ENCODE measurements around the gene MAG.

Gene MAG

GRCh38 chr19:35321291-35321690 lies 29.3 kb downstream of the MAG start:
- DNase-seq: no peak

DNA sequence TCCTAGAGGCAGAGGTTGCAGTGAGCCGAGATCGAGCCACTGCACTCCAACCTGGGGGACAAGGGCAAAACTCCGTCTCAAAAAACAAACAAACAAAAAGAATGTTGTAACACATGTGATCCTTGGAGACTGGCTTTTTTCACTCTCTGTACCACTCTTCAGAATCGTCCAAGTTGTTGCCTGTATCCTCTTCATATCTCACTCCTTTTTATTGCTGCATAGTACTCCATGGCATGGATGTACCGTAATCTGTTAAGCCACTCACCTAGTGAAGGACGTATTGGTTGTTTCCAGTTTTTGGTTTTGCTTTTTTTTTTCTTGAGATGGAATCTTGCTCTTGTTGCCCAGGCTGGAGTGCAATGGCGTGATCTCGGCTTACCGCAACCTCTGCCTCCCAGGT lies 30.1 kb downstream of the MAG start:
- DNase-seq: no peak

DNA sequence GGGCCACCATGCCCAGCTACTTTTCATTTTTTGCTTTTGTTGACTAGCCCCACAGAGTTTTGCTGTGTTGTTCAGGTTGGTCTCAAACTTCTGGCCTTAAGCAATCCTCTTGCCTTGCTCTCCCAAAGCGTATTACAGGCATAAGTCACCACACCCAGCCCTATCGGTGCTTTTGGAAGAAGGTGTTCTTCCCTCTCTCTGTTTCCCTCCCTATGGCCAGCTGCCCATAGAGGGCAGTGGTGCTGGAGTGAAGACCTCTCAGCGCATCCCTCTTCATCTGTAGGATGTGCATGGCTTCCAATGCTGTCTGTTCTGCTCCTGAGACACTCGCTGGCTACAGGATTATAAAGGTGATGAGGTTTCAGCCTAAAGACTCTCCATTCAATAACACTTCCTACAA lies 35.7 kb downstream of the MAG start:
- DNase-seq: no peak

DNA sequence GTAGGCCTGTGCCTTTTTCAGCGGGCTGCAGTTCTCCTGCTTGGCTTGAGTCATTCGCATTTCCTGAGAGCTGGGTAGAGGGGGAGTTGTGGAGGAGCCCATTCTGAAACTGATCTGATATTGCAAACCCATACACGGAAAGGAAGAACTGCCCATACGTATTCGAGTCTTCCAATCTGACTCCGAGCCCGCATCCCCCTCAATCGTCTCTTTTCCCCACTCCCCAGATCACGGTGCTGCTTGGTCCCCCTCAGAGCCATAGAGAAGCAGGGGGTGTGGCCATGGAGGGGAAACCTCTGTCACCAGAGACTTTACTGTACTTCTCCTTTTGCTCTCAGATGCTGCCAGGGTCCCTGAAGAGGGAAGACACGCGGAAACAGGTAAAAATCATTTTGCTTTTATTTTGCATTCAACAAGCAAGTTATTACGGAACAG lies 36.9 kb downstream of the MAG start, which contains the start of gene CD22:
Gene CD22 (plus strand): TSS at position 337 of the 435 bp plus-strand sequence. CDS start 2,854 bp downstream, outside the sequence.
- no peak for DNase-seq

- no peak for DNase-seq
Measured at GRCh38 chr19:35329323-35329722, 37.4 kb downstream of the MAG start.

DNA sequence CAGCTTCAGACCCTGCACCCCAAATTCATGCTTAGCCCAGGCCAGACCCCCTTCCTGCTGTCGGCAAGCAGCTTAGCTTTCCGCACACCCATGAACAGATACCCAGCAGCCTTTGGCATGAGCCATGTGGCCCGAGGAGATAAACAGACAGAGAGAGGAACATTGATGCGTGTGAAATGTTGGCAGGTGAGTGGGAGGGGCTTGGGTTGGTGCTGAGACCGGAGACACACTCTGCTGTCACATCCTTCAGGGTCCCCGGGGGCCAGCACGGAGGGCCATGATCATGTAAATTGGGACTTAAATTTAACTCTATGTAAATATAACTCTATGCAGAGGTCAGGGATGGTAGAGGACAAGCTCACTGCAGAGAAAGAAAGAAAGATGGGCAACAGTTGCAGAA lies 38.5 kb downstream of the MAG start:
- no peak for DNase-seq

- no peak for DNase-seq
Measured at GRCh38 chr19:35331551-35332214, 39.7 kb downstream of the MAG start.

GRCh38 chr19:35332817-35333216 lies 40.9 kb downstream of the MAG start:
- no peak for DNase-seq

GRCh38 chr19:35334144-35334753 lies 42.3 kb downstream of the MAG start:
- DNase-seq: no peak

DNA sequence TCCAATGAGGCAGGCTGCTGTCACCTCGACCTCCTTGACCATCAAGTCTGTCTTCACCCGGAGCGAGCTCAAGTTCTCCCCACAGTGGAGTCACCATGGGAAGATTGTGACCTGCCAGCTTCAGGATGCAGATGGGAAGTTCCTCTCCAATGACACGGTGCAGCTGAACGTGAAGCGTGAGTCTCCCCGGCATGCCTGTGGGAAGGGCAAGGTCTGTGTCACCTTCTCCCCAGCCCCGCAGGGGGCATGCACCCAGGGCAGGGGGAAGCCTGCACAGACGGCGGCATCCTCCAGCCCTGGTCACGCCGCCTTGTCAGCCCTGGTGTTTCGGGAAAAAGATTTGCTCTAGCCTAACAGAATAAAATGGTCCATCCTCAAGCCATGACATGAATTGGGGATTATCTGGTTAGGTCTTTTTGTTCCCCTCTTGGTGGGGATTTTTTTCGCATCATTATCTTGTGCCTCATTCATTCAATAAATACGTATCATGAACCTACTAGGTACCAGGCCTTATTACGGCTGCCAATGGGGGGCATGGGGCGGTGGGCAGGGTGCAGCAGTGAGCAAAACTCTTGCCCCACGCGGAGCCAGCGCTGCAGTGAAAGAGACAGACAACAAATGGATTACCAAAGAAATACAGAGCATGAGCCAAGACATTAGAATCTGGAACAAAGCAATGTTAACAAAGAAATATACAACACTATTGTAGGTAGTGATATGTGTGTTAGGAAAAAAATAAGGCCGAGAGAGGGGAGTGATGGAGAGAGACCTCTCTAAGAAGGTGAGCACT lies 44.4 kb downstream of the MAG start:
- no peak for DNase-seq

- DNase-seq: no peak
Measured at GRCh38 chr19:35337097-35337983, 45.4 kb downstream of the MAG start.

DNA sequence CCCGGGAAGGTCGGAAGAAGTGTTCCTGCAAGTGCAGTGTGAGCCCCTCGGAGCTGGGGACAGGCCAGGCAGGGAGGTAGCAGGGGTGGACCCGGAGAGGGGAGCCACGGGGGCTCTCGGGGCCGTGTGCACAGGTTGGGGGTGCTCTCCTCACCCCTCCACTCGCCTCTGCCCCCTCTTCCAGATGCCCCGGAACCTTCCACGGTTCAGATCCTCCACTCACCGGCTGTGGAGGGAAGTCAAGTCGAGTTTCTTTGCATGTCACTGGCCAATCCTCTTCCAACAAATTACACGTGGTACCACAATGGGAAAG lies 46.0 kb downstream of the MAG start:
- no peak for DNase-seq

GRCh38 chr19:35340431-35340830 lies 48.5 kb downstream of the MAG start:
- no peak for DNase-seq

DNA sequence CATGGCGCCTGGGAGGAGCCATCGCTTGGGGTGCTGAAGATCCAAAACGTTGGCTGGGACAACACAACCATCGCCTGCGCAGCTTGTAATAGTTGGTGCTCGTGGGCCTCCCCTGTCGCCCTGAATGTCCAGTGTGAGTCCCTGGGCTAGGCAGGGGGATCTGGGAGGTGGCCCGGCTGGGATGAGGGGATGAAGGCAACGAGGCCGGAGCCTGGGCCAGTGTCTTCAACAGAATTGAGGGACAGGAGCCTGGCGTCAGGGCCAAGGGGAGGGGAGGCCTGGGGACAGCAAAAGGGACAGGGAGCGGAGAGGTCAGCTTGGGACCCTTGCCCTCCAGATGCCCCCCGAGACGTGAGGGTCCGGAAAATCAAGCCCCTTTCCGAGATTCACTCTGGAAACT lies 49.0 kb downstream of the MAG start:
- DNase-seq: no peak

DNA sequence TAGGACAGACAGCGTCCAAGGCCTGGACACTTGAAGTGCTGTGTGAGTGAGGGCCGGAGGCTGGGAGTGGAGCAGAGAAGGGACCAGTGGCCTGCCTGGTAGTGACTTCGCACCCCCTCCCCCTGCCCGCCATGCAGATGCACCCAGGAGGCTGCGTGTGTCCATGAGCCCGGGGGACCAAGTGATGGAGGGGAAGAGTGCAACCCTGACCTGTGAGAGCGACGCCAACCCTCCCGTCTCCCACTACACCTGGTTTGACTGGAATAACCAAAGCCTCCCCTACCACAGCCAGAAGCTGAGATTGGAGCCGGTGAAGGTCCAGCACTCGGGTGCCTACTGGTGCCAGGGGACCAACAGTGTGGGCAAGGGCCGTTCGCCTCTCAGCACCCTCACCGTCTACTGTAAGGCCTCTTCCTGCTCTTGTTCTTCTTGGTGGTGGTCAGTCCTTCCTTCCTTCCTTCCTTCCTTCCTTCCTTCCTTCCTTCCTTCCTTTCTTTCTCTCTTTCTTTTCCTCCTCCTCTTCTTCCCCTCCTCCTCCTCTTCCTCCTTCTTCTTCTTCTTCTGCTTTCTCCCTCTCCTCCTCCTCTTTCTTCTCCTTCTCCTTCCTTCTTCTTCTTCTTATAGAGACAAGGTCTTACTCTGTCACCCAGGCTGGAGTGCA lies 49.7 kb downstream of the MAG start:
- DNase-seq: no peak

GRCh38 chr19:35342430-35342829 lies 50.5 kb downstream of the MAG start:
- DNase-seq: no peak

DNA sequence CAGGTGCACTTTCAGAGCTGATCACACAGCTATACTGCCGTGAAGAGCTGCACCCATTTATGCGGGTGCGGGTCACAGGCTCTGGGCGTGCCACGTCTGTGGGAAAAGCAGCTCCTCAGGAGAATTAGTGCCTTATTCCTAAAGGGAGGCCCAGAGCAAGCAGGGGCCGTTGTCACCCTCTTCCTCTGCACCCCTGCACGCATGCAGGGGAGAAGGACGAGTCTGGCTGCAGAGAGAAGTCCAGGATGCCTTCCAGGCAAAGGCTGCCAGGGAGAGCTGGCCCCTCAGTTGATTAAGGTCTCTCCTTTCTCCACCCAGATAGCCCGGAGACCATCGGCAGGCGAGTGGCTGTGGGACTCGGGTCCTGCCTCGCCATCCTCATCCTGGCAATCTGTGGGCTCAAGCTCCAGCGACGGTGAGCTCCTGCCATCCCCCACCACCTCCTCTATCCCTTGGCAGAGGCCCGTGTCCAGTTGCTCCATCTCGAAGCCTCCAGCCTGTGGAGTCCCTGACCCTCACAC lies 52.6 kb downstream of the MAG start:
- no peak for DNase-seq

DNA sequence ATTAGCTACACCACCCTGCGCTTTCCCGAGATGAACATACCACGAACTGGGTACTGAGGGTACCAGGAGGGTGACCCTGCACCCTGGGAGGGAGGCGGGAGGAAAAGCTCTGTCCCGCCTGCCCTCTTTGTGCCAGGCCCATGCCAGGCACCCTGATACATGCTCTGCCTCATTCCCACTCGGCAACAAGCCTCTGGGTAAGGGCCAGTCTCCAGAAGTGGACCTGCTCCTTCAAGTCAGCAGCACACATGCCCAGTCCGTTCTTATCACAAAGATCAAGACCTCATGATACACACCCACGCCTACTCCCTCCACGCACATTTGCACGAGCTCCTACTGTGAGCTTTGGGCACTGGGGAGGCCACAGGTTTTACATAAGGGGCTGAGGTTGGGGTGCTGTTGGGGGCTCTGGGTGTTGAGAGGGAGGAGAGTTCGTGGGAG lies 53.7 kb downstream of the MAG start:
- DNase-seq: no peak

DNA sequence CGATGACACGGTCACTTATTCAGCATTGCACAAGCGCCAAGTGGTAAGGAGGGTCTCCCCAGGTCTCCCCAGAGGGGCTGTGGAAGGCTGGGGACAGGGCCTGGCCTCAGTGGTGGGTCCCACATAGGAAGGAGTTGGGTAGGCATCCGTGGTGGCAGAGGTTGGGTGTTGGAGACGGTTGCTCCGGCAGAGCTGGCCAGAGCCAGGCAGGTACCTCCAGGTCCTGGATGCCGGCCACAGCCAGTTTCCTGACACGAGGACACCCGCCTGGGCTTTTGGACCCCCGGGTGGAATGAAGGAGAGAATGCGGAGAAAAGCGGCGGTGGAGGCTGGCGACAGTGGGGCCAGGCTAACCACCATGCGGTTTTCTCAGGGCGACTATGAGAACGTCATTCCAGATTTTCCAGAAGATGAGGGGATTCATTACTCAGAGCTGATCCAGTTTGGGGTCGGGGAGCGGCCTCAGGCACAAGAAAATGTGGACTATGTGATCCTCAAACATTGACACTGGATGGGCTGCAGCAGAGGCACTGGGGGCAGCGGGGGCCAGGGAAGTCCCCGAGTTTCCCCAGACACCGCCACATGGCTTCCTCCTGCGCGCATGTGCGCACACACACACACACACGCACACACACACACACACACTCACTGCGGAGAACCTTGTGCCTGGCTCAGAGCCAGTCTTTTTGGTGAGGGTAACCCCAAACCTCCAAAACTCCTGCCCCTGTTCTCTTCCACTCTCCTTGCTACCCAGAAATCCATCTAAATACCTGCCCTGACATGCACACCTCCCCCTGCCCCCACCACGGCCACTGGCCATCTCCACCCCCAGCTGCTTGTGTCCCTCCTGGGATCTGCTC lies 54.5 kb downstream of the MAG start:
- DNase-seq: no peak

GRCh38 chr19:35347171-35347929 lies 55.4 kb downstream of the MAG start, which contains the start of gene FFAR1:
TSS of gene FFAR1 (plus strand) at chr19:35347902. CDS start at chr19:35351552, 3,650 bp downstream.
- no peak for DNase-seq

All from right forelimb (tissue), 1 donor.